Measurements from ENCODE around the gene ZNF76. TPM values are rescaled to one million over a fixed set of nuclear protein-coding genes. Genes with fewer than 3 reads are reported as not detected.
"Not testable (repeated sequence)": the region's sequence is repeated elsewhere in the genome, so short reads cannot be mapped to it uniquely, and the experiment has no call there.

ZNF76 gene
- total RNA-seq, 1 experiment from 2014 or later, result 13.8 TPM

GRCh38 chr6:35332074-35332887 lies 72.7 kb downstream of the ZNF76 start:
- DNase-seq; H3K27me3 ChIP-seq (ENCODE audit: control insufficient read depth, insufficient read depth, low read length); H3K36me3 ChIP-seq (replicated peaks; ENCODE audit: control insufficient read depth, insufficient read depth, low read length); H3K4me3 ChIP-seq (ENCODE audit: insufficient read depth, low read depth, low read length): not testable (repeated sequence)

- no peak overlapping the region for H3K4me3 ChIP-seq (ENCODE audit: insufficient read depth, low read depth, low read length)
- no peaks in the 10 kb centered on the region for H3K27me3 ChIP-seq (ENCODE audit: control insufficient read depth, insufficient read depth, low read length)
- peak; percentile 71 for DNase-seq
- peaks cover 1% of the 10 kb centered on the region for H3K36me3 ChIP-seq (replicated peaks; ENCODE audit: control insufficient read depth, insufficient read depth, low read length)
Measured at GRCh38 chr6:35341557-35341956, 82.0 kb downstream of the ZNF76 start.

- peak; percentile 100 for DNase-seq
- peak within 1 kb of the TSS; percentile 74 for H3K4me3 ChIP-seq (ENCODE audit: insufficient read depth, low read depth, low read length)
- H3K36me3 ChIP-seq (replicated peaks; ENCODE audit: control insufficient read depth, insufficient read depth, low read length), result peaks cover 1% of the 10 kb centered on the region
- no peaks in the 10 kb centered on the region for H3K27me3 ChIP-seq (ENCODE audit: control insufficient read depth, insufficient read depth, low read length)
Measured at GRCh38 chr6:35342258-35343091, 82.9 kb downstream of the ZNF76 start, which contains the start of gene PPARD. TSS of gene PPARD (plus strand) at chr6:35342558. CDS start at chr6:35411088, 68,530 bp downstream.

GRCh38 chr6:35343092-35343834 lies 83.7 kb downstream of the ZNF76 start:
- Histone ChIP-seq H3K27me3 (ENCODE audit: control insufficient read depth, insufficient read depth, low read length) (no peaks in the 10 kb centered on the region), H3K36me3 (replicated peaks; ENCODE audit: control insufficient read depth, insufficient read depth, low read length) (peaks cover 1% of the 10 kb centered on the region), H3K4me3 (ENCODE audit: insufficient read depth, low read depth, low read length) (peak overlapping the region; percentile 74)
- DNase-seq, result no peak

- H3K36me3 ChIP-seq (replicated peaks; ENCODE audit: control insufficient read depth, insufficient read depth, low read length), result peaks cover 2% of the 10 kb centered on the region
- H3K27me3 ChIP-seq (ENCODE audit: control insufficient read depth, insufficient read depth, low read length), result no peaks in the 10 kb centered on the region
- H3K4me3 ChIP-seq (ENCODE audit: insufficient read depth, low read depth, low read length), result no peak overlapping the region
- no peak for DNase-seq
Measured at GRCh38 chr6:35343835-35344550, 84.5 kb downstream of the ZNF76 start.

Other genes starting within 250 kb of the ZNF76 start
- 0.31 TPM in 1 of 2 replicates, not detected in the other for gene TCP11, start 118.4 kb upstream of the ZNF76 start, total RNA-seq (2014; rRNA removed; shearing (Covaris generic))
- gene SCUBE3, start 45.8 kb upstream of the ZNF76 start, total RNA-seq (2014; rRNA removed; shearing (Covaris generic)), result 0.45 and 0.70 TPM in 2 replicates
- 6.5 and 10.1 TPM in 2 replicates for gene DEF6, start 38.1 kb downstream of the ZNF76 start, total RNA-seq (2014; rRNA removed; shearing (Covaris generic))
- gene PPARD, start 82.8 kb downstream of the ZNF76 start, total RNA-seq (2014; rRNA removed; shearing (Covaris generic)), result 1.9 and 3.2 TPM in 2 replicates
- gene FANCE, start 192.6 kb downstream of the ZNF76 start, total RNA-seq (2014; rRNA removed; shearing (Covaris generic)), result 18.7 and 22.8 TPM in 2 replicates
- gene RPL10A, start 208.7 kb downstream of the ZNF76 start, total RNA-seq (2014; rRNA removed; shearing (Covaris generic)), result 2,080 and 2,249 TPM in 2 replicates
- 17.6 and 18.0 TPM in 2 replicates for gene TEAD3, start 237.3 kb downstream of the ZNF76 start, total RNA-seq (2014; rRNA removed; shearing (Covaris generic))